Kidney epithelial cell (primary cell): ENCODE results near the gene XRRA1. TPM values are rescaled to one million over a fixed set of nuclear protein-coding genes. Genes with fewer than 3 reads are reported as not detected.
"Not testable (repeated sequence)": the region's sequence is repeated elsewhere in the genome, so short reads cannot be mapped to it uniquely, and the experiment has no call there.

Source experiments
- DNase-seq: peaks from one replicate; pipeline ENCODE4 v3.0.0-alpha.2; 2010; ENCODE audit warnings: low read depth
- H3K27me3 ChIP-seq: 2 replicates; pipeline ENCODE4 v1.6.0; 2011; ENCODE audit warnings: low read length; ENCODE audit not compliant: control insufficient read depth, insufficient read depth
- H3K36me3 ChIP-seq: 2 replicates; pipeline ENCODE4 v1.5.1; 2011; ENCODE audit warnings: low read length; ENCODE audit not compliant: control insufficient read depth, insufficient read depth
- H3K4me3 ChIP-seq: 2 replicates; pipeline ENCODE4 v1.5.1; 2011; ENCODE audit warnings: low read depth, mild to moderate bottlenecking, control low read depth, low read length
- total RNA-seq: library from RNA; depleted of rRNA; stranded (reverse); fragments of >200 nt; gene quantifications from 2 replicates; pipeline ENCODE4 v1.2.3, GENCODE V29; 2015
- TF ChIP-seq, protein P1 (sequence below): IDR thresholded peaks from 2 replicates; pipeline ENCODE4 v1.5.1; 2011; ENCODE audit warnings: mild to moderate bottlenecking, moderate library complexity, low read length, control low read depth, inconsistent platforms; ENCODE audit not compliant: insufficient read depth, poor library complexity, severe bottlenecking

The XRRA1 gene
- total RNA-seq = 3.2 and 8.6 TPM in 2 replicates

DNA sequence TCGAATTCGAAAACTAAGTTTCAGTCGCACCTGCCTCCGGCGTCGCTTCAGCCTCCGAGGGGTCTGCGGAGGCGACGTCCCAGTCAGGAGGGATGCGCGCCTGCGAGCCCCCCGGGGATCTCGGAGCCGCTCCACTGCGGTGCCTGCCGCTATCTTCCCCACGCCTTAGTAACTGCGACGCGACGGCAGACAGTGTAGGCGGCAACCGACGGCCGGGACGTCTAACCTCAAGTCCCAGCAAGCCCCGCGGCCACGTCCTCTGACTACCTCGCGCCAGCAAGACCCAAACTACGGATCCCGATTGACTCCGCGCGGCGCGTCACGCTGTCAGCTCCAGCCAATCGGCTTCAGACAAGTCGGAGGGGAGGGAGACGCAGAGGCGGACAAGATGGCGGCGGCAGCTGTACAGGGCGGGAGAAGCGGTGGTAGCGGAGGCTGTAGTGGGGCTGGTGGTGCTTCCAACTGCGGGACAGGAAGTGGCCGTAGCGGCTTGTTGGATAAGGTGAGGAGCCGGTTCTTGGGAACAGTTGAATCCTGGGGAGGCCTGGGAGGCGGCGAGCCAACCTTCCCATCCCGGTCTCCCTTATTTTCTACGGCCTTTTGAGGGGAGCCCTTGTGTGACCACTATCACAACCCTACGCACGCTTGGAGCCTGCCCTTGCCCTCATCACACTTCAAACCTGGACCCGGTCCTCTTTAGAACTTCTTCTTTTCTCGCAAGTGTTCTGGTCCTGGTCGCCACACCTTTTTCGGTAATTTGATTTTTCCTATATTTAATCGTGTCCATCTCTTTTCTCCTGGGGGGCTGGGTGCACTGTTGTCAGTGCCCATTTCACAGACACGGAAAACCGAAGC, at the start of gene XRRA1, which contains the start of gene SPCS2:
Gene XRRA1, minus strand, starts transcription at position 194 of the 855 bp plus-strand sequence. CDS start 8,213 bp downstream, outside the sequence.
Gene SPCS2, plus strand, starts transcription at position 369 of the 855 bp plus-strand sequence. Its CDS starts 20 bp downstream, at position 389.
- Histone ChIP-seq H3K4me3 (peak within 1 kb of the TSS; percentile 86), H3K27me3 (no peaks in the 10 kb centered on the region), H3K36me3 (no peaks in the 10 kb centered on the region)
- DNase-seq = peak; percentile 96
- TF ChIP-seq, protein P1, sequence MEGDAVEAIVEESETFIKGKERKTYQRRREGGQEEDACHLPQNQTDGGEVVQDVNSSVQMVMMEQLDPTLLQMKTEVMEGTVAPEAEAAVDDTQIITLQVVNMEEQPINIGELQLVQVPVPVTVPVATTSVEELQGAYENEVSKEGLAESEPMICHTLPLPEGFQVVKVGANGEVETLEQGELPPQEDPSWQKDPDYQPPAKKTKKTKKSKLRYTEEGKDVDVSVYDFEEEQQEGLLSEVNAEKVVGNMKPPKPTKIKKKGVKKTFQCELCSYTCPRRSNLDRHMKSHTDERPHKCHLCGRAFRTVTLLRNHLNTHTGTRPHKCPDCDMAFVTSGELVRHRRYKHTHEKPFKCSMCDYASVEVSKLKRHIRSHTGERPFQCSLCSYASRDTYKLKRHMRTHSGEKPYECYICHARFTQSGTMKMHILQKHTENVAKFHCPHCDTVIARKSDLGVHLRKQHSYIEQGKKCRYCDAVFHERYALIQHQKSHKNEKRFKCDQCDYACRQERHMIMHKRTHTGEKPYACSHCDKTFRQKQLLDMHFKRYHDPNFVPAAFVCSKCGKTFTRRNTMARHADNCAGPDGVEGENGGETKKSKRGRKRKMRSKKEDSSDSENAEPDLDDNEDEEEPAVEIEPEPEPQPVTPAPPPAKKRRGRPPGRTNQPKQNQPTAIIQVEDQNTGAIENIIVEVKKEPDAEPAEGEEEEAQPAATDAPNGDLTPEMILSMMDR = no peak

DNA sequence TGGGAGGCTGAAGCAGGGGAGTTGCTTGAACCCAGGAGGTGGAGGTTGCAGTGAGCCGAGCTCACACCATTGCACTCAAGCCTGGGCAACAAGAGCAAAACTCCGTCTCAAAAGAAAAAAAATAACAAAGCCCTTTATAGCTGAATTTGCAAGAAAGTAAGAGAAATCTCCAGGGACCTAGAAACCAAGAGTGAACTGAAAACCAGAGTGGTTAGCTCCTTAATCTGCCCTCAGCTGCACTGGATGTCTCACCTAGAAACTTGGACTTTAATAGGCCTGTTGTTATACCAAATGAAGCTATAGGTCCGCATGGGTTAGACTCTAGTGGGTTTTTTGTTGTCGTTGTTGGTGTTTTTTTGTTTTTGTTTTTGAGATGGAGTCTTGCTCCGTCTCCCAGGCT, 44.0 kb upstream of the XRRA1 start:
- TF ChIP-seq, protein P1 = no peak
- no peak for DNase-seq
- Histone ChIP-seq H3K27me3 (no peaks in the 10 kb centered on the region), H3K4me3 (no peak overlapping the region), H3K36me3 (no peaks in the 10 kb centered on the region)

DNA sequence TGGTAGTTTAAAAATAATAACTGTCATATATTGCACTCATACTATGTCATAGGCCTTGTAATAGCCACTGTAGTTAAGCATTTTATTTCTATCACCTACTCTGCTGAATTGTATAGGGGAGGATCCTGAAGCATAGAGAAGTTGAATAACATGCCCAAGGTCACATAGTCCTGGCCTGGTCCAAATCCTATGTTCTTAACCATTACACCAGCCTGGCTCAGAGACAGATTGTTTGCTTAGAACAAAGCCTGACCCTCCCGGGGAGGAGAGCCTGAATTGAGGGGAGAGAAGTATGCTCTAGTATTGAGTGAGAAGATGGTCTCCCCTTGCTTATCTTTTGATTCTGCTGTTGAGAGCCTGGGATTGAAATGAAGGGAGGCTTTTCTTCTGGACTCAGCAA, 42.0 kb upstream of the XRRA1 start:
- Histone ChIP-seq H3K27me3 (no peaks in the 10 kb centered on the region), H3K4me3 (no peak overlapping the region), H3K36me3 (no peaks in the 10 kb centered on the region)
- TF ChIP-seq, protein P1 = no peak
- no peak for DNase-seq

DNA sequence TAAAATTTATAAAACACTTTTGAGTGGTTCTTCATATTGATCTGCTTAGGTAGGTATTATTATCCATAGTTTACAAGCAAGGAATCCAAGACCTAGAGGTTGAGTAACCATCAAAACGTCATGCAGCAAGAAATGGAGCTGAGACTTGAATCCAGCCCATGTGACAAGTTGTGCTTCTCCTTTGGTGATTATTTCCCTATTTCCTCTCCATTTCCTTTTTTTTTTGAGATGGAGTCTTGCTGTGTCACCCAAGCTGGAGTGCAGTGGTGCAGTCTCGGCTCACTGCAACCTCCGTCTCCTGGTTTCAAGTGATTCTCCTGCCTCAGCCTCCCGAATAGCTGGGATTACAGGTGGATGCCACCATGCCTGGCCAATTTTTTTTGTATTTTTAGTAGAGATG, 41.3 kb upstream of the XRRA1 start:
- H3K4me3 ChIP-seq, H3K27me3 ChIP-seq, H3K36me3 ChIP-seq, DNase-seq: not testable (repeated sequence)

DNA sequence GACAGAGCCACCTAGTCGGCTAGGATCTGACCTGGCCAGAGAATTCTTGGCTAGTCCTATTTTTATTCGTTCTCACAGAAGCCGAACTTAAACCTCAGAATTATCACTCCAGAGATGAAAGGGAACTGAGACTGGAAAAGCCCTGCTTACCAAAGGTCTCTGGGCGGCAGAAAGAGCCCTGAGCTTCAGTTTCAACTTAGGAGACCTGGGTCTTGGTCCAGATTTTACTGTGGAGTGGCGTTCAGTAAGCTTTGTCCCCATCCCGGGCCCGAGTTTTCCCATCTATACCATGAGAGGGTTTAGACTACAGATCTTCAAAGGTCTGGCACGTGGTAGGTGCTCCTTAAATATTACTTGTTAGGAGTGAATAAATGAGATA, 40.4 kb upstream of the XRRA1 start:
- DNase-seq = no peak
- TF ChIP-seq, protein P1 = no peak
- H3K36me3 ChIP-seq = no peaks in the 10 kb centered on the region
- H3K27me3 ChIP-seq = no peaks in the 10 kb centered on the region
- peak overlapping the region; percentile 86 for H3K4me3 ChIP-seq

- H3K27me3 ChIP-seq = no peaks in the 10 kb centered on the region
- H3K36me3 ChIP-seq = no peaks in the 10 kb centered on the region
- peak within 1 kb of the TSS; percentile 86 for H3K4me3 ChIP-seq
- DNase-seq = peak; percentile 34
- TF ChIP-seq, protein P1 = no peak
Observed at GRCh38 chr11:74988541-74989259, 39.8 kb upstream of the XRRA1 start, which contains the start of gene NEU3. NEU3 (plus strand) TSS chr11:74988933; CDS start chr11:74989061, 128 bp downstream.
